Skin of body (tissue), 2 donors: ENCODE data around the gene LPIN2. TPM values are rescaled to one million over a fixed set of nuclear protein-coding genes. Genes with fewer than 3 reads are reported as not detected.
"Not testable (repeated sequence)": the region's sequence is repeated elsewhere in the genome, so short reads cannot be mapped to it uniquely, and the experiment has no call there.

Experiments used
- DNase-seq: peaks from one replicate; lab custom pipeline; 2025; lab: John Stamatoyannopoulos, UW
- total RNA-seq: library from RNA; depleted of rRNA; stranded (reverse); fragments of >200 nt; gene quantifications from one replicate; pipeline ENCODE4 v1.2.3, GENCODE V29; 2014

LPIN2 gene
- total RNA-seq, 1 donor from 2014 or later = 21.7 TPM

- no peak for DNase-seq
Measured at GRCh38 chr18:3010086-3010485, 2.9 kb downstream of the LPIN2 start.

GRCh38 chr18:3008541-3008940, 4.4 kb downstream of the LPIN2 start:
- no peak for DNase-seq

- DNase-seq = no peak
Measured at GRCh38 chr18:3007491-3007890, 5.5 kb downstream of the LPIN2 start.

GRCh38 chr18:3005462-3005861, 7.5 kb downstream of the LPIN2 start:
- no peak for DNase-seq

- not testable (repeated sequence) for DNase-seq
Measured at GRCh38 chr18:3003766-3004165, 9.2 kb downstream of the LPIN2 start.

GRCh38 chr18:3002732-3003131, 10.2 kb downstream of the LPIN2 start:
- no peak for DNase-seq

- DNase-seq = no peak
Measured at GRCh38 chr18:2998644-2999043, 14.3 kb downstream of the LPIN2 start.

GRCh38 chr18:2997846-2998564, 14.9 kb downstream of the LPIN2 start:
- no peak for DNase-seq

- DNase-seq = no peak
Measured at GRCh38 chr18:2997429-2997828, 15.5 kb downstream of the LPIN2 start.

- no peak for DNase-seq
Measured at GRCh38 chr18:2994603-2995432, 18.1 kb downstream of the LPIN2 start.

- DNase-seq = no peak
Measured at GRCh38 chr18:2994020-2994589, 18.8 kb downstream of the LPIN2 start.

GRCh38 chr18:2992995-2993877, 19.7 kb downstream of the LPIN2 start:
- DNase-seq = no peak

GRCh38 chr18:2990956-2991640, 21.8 kb downstream of the LPIN2 start:
- no peak for DNase-seq

GRCh38 chr18:2987876-2988790, 24.8 kb downstream of the LPIN2 start:
- DNase-seq = no peak

GRCh38 chr18:2986150-2986865, 26.6 kb downstream of the LPIN2 start:
- no peak for DNase-seq

- DNase-seq = no peak
Measured at GRCh38 chr18:2985628-2986027, 27.3 kb downstream of the LPIN2 start.

GRCh38 chr18:2984703-2985261, 28.2 kb downstream of the LPIN2 start:
- no peak for DNase-seq

GRCh38 chr18:2984091-2984490, 28.9 kb downstream of the LPIN2 start:
- no peak for DNase-seq

GRCh38 chr18:2983296-2983695, 29.6 kb downstream of the LPIN2 start:
- DNase-seq = no peak
